Gastroesophageal sphincter (tissue), 4 donors: ENCODE measurements around the gene SH3PXD2A. TPM values are rescaled to one million over a fixed set of nuclear protein-coding genes. Genes with fewer than 3 reads are reported as not detected.
A peak's percentile ranks its signal among the peaks of the same experiment; 100 is the strongest.

Experiments used
- ATAC-seq: fragments of 150-250 bp; one replicate; pipeline ENCODE4 v1.9.1; 2016; ENCODE audit warnings: mild to moderate bottlenecking, moderate library complexity
- H3K27ac ChIP-seq, 4 donors: fragments of 200-600 bp; sonication (generic) in 3 of 4; 1 replicate in 3 of 4; 2 replicates in 1 of 4; pipeline ENCODE4 v1.5.1; 2016 to 2019
- H3K27me3 ChIP-seq: fragments of 200-600 bp; sonication (generic); one replicate; pipeline ENCODE4 v1.5.1; 2019
- H3K36me3 ChIP-seq, 2 donors: fragments of 200-600 bp; sonication (generic); one replicate each; pipeline ENCODE4 v1.5.1; 2019; ENCODE audit warnings: control low read depth in 1 of 2
- H3K4me1 ChIP-seq, 3 donors: fragments of 200-600 bp; sonication (generic); 1 replicate in 2 of 3; 2 replicates in 1 of 3; pipeline ENCODE4 v1.5.1; 2016 to 2019; ENCODE audit warnings: control low read depth in 2 of 3
- H3K4me3 ChIP-seq, 2 donors: fragments of 200-600 bp; sonication (generic); one replicate each; pipeline ENCODE4 v1.5.1; 2019; ENCODE audit warnings: mild to moderate bottlenecking in 1 of 2, moderate library complexity in 1 of 2
- H3K9me3 ChIP-seq, 3 donors: fragments of 200-600 bp; sonication (generic); one replicate each; pipeline ENCODE4 v1.5.1; 2017 to 2019; ENCODE audit warnings: control low read depth in 2 of 3
- EP300 ChIP-seq: sonication (generic); formaldehyde crosslinking; IDR thresholded peaks from one replicate; pipeline ENCODE4 v1.6.1; 2017; ENCODE audit warnings: antibody characterized with exemption, mild to moderate bottlenecking
- POLR2A ChIP-seq, 2 donors: fragments of 450-650 bp; IDR thresholded peaks; one replicate each; pipeline ENCODE4 v1.6.1; 2017; ENCODE audit warnings: antibody characterized with exemption in 2 of 2, mild to moderate bottlenecking in 2 of 2, moderate library complexity in 1 of 2
- POLR2AphosphoS5 ChIP-seq: sonication (generic); formaldehyde crosslinking; IDR thresholded peaks from one replicate; pipeline ENCODE4 v1.6.1; 2017; ENCODE audit warnings: antibody characterized with exemption
- WGBS, 2 donors: methylation state at CpG; one replicate each; pipeline ENCODE4 v1.1.5; 2018; ENCODE audit warnings: low coverage in 1 of 2; 5-methylcytosine and 5-hydroxymethylcytosine counted together
- total RNA-seq, 4 donors: library from RNA; depleted of rRNA; stranded (reverse); fragments of >200 nt; gene quantifications; one replicate each; pipeline ENCODE4 v1.1.0, GENCODE V29; 2016
- TF ChIP-seq, protein P1 (sequence below), 4 experiments: fragments of 200-600 bp in 2 of 4; fragments of 450-650 bp in 2 of 4; sonication (generic) in 1 of 4; IDR thresholded peaks; one replicate each; pipeline ENCODE4 v1.5.1; 2017 to 2019; ENCODE audit warnings: antibody characterized with exemption in 4 of 4, mild to moderate bottlenecking in 2 of 4, moderate library complexity in 2 of 4

The SH3PXD2A gene
- total RNA-seq, 4 donors from 2014 or later, result 31.2 to 65.2 (median 39.5) TPM

DNA sequence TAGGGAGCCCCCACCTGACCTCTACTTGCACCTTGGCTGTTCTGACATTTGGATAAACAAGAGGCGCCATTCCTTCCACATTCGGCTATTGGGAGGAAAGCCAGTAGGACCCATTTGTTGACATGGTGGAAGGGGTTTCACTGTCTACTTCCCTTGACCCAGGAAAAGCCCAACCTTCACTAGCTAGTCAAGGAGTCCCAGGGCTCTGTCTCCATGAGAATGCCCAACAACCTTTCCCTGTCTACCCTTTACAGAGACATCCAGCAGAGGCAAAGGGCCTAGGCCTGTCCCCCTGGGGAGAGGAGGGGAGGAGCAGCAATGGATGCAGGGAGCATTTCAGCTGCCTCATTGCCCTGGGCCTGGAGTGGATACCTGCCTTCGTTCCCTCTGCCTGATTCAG, 225.8 kb downstream of the SH3PXD2A start:
- no peak overlapping the region for H3K4me3 ChIP-seq
- H3K27me3 ChIP-seq, result no peaks in the 10 kb centered on the region
- TF ChIP-seq EP300 (no peak), POLR2AphosphoS5 (no peak), POLR2A (IDR thresholded peaks at IDR 0.05) (no peak)
- TF ChIP-seq, protein P1, sequence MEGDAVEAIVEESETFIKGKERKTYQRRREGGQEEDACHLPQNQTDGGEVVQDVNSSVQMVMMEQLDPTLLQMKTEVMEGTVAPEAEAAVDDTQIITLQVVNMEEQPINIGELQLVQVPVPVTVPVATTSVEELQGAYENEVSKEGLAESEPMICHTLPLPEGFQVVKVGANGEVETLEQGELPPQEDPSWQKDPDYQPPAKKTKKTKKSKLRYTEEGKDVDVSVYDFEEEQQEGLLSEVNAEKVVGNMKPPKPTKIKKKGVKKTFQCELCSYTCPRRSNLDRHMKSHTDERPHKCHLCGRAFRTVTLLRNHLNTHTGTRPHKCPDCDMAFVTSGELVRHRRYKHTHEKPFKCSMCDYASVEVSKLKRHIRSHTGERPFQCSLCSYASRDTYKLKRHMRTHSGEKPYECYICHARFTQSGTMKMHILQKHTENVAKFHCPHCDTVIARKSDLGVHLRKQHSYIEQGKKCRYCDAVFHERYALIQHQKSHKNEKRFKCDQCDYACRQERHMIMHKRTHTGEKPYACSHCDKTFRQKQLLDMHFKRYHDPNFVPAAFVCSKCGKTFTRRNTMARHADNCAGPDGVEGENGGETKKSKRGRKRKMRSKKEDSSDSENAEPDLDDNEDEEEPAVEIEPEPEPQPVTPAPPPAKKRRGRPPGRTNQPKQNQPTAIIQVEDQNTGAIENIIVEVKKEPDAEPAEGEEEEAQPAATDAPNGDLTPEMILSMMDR (IDR thresholded peaks at IDR 0.05), result no peak
- no peak for ATAC-seq
- WGBS, 2 donors, result 60% methylated on average over 1 to 2 of the region's 3 CpGs
- H3K27ac ChIP-seq, result no peak overlapping the region
- H3K9me3 ChIP-seq, result no peaks in the 10 kb centered on the region
- peaks cover 0 to 15% (median 0%) of the 10 kb centered on the region in 3 donors for H3K4me1 ChIP-seq
- peaks cover 0 to 65% of the 10 kb centered on the region in 2 donors for H3K36me3 ChIP-seq

GRCh38 chr10:103627893-103628292, 227.5 kb downstream of the SH3PXD2A start:
- TF ChIP-seq, protein P1 (IDR thresholded peaks at IDR 0.05), result no peak
- TF ChIP-seq POLR2A (IDR thresholded peaks at IDR 0.05), result no peak
- TF ChIP-seq EP300, result no peak
- no peak for TF ChIP-seq POLR2AphosphoS5
- no peaks in the 10 kb centered on the region for H3K27me3 ChIP-seq
- no peak overlapping the region for H3K27ac ChIP-seq
- peaks cover 0 to 20% (median 0%) of the 10 kb centered on the region in 3 donors for H3K4me1 ChIP-seq
- no peaks in the 10 kb centered on the region for H3K9me3 ChIP-seq
- peaks cover 0 to 66% of the 10 kb centered on the region in 2 donors for H3K36me3 ChIP-seq
- no peak overlapping the region for H3K4me3 ChIP-seq
- WGBS, 2 donors, result 83% methylated on average over 2 of the region's 13 CpGs; no CpG with 5 or more reads in 1 of the 2 donors
- no peak for ATAC-seq

DNA sequence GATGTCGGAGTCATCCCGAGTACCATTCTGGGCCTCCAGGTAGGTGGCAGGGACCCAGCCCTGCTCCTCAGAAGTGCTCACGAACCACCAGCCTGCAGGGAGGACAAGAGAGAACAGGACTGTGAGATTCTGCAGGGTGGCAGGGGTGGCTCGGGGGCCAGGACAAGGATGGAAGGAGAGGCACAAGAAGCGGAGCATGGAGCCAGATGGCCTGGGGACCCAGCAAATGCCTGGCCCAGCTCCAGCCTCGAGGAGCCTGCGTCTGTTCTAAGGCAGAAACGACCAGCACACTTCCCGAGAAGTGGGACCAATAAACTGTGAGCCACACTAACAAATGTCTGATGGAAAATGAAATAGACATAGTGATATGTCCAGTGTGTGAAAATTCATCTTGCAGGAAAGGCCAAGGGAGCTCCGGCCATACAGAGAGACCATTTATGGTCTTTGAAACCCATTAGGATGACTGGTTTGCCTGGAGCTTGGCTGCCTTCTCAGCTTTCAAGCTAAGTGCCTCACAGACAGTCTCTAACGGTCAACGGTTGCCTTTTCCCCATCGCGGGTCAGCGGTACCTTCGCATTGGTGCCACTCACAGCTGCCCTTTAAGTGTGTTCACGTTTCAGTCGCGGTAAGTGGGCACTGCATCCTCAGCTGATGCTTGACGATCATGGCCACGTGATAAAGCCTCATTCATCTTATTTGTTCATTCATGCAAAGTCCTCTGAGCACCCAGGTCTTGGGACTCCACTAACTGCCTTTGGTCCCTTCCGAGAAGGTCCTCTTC, 228.1 kb downstream of the SH3PXD2A start:
- no peak for ATAC-seq

GRCh38 chr10:103626178-103626577, 229.2 kb downstream of the SH3PXD2A start:
- WGBS, 2 donors, result 82% methylated on average over 5 of the region's 11 CpGs; no CpG with 5 or more reads in 1 of the 2 donors
- ATAC-seq, result no peak
- H3K4me1 ChIP-seq, result peaks cover 0 to 37% (median 16%) of the 10 kb centered on the region in 3 donors
- H3K36me3 ChIP-seq, result peaks cover 0 to 68% of the 10 kb centered on the region in 2 donors
- TF ChIP-seq, protein P1 (IDR thresholded peaks at IDR 0.05), result no peak
- TF ChIP-seq POLR2A (IDR thresholded peaks at IDR 0.05), result no peak
- no peak for TF ChIP-seq POLR2AphosphoS5
- no peak for TF ChIP-seq EP300
- H3K9me3 ChIP-seq, result no peaks in the 10 kb centered on the region
- no peak overlapping the region for H3K4me3 ChIP-seq
- no peaks in the 10 kb centered on the region for H3K27me3 ChIP-seq
- H3K27ac ChIP-seq, result no peak overlapping the region

More for the DNA sequence above, 228.1 kb downstream of the SH3PXD2A start:
- H3K4me1 ChIP-seq, result peaks cover 0 to 26% (median 5%) of the 10 kb centered on the region in 3 donors
- no peak overlapping the region for H3K27ac ChIP-seq
- TF ChIP-seq POLR2AphosphoS5 (no peak), POLR2A (IDR thresholded peaks at IDR 0.05) (no peak)
- H3K4me3 ChIP-seq, result no peak overlapping the region
- WGBS, 2 donors, result 73 to 77% methylated on average over 15 to 18 of the region's 22 CpGs
- H3K36me3 ChIP-seq, result peaks cover 0 to 67% of the 10 kb centered on the region in 2 donors
- no peaks in the 10 kb centered on the region for H3K27me3 ChIP-seq
- no peaks in the 10 kb centered on the region for H3K9me3 ChIP-seq

- TF ChIP-seq, protein P1 (IDR thresholded peaks at IDR 0.05), result no peak
- TF ChIP-seq POLR2AphosphoS5 (no peak), EP300 (no peak), POLR2A (IDR thresholded peaks at IDR 0.05) (no peak)
- H3K4me1 ChIP-seq, result peaks cover 0 to 53% (median 35%) of the 10 kb centered on the region in 3 donors
- WGBS, 2 donors, result 67 to 80% methylated on average over 1 to 2 of the region's 11 CpGs
- H3K27ac ChIP-seq, result peak overlapping the region in 2 of 4 donors; percentile 13 to 75
- peaks cover 0 to 94% of the 10 kb centered on the region in 2 donors for H3K36me3 ChIP-seq
- H3K4me3 ChIP-seq, result no peak overlapping the region
- no peaks in the 10 kb centered on the region for H3K9me3 ChIP-seq
- no peaks in the 10 kb centered on the region for H3K27me3 ChIP-seq
- ATAC-seq, result no peak
Observed at GRCh38 chr10:103622935-103623574, 232.3 kb downstream of the SH3PXD2A start.
